GM19467 (cell line): ENCODE data around the gene POLR3H.
"Not testable (repeated sequence)": the region's sequence is repeated elsewhere in the genome, so short reads cannot be mapped to it uniquely, and the experiment has no call there.

Source experiments
- ATAC-seq: cut with Tn5 transposase; IDR thresholded peaks from one replicate; pipeline ENCODE4 v1.9.1; 2021; ENCODE audit warnings: mild to moderate bottlenecking, moderate library complexity; ENCODE audit not compliant: unreplicated experiment

Gene POLR3H

GRCh38 chr22:41565403-41566054 is 21.3 kb upstream of the POLR3H start:
- ATAC-seq: no peak

DNA sequence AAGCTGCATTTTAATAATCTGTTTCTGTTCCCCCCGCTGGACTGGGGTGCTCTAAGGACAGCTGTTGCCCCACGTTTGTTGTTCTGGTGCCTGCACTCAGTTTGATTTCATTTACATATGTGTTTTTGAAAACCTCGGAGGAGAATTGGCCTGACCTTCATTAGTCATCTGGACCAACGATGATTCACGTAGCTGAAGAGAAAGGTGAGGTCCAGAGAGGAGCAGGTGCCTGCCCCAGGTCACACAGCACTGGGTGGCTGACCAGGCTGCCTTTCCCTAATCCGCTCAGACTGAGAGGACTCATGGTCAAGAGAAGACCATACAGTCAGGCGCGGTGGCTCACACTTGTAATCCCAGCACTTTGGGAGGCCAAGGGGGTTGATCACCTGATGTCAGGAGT is 20.3 kb upstream of the POLR3H start:
- no peak for ATAC-seq

GRCh38 chr22:41563051-41563711 is 18.9 kb upstream of the POLR3H start:
- no peak for ATAC-seq

DNA sequence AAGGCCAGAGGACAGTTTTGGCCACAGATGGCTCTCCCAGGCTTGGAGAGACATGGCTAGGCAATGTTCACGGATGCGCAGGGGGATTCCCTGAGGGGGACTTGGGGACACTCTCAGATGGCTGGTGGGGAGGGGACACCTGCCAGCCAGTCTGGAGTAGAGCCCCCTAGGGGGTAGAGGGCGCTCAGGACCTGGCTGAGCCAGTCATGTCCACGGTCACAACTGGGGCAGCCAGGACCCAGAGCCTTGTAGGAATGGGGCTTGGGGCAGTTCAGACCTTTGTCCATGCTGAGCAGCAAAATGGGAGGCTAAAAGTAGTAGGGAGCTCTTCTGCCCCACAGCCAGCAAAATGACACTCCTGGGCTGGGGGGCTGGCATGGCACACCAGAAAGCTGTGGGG is 18.2 kb upstream of the POLR3H start:
- no peak for ATAC-seq

GRCh38 chr22:41561788-41562187 is 17.5 kb upstream of the POLR3H start:
- ATAC-seq: no peak

DNA sequence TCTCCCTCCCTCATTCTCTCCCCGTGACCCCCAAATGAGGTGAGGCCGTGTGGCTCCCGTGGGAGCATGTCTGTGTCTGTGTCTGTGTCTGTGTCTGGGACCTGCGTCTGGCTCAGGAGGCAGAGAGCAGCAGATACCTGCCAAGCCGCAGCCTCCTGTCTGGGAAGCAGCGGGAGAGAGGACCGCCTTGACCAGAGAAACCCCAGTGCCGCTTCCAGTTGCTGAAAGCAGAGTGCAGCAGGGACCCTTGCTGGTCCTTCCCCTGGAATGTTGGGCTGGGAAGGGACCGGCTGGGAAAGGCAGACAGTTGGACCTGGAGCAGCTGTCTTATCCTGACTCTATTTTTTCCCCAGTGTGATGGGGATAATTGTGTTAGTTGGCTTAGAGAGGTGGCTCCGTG is 17.1 kb upstream of the POLR3H start:
- no peak for ATAC-seq

DNA sequence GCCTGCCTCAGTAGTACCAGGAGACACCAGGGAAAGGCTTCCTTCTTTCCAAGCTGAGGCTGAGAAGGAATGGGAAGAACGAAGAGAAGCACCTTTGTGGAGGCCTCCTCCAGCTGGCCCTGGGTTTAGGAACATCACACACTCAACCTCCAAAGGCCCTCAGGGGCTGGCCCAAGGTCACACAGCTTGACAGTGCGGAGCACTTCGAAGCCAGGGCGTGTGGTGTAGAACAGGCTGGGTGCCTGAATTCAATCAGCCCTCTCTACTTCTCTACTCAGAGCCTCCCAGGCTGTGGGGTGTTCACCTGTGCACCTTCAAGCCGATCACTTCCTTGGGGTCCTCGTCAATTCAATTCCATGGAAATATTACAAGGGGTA is 15.8 kb upstream of the POLR3H start:
- ATAC-seq: no peak

GRCh38 chr22:41558241-41558630 is 14.0 kb upstream of the POLR3H start:
- ATAC-seq: not testable (repeated sequence)

GRCh38 chr22:41557401-41558240 is 13.4 kb upstream of the POLR3H start:
- ATAC-seq: no peak

GRCh38 chr22:41556561-41556960 is 12.3 kb upstream of the POLR3H start:
- no peak for ATAC-seq

GRCh38 chr22:41555325-41555982 is 11.2 kb upstream of the POLR3H start:
- ATAC-seq: no peak

- ATAC-seq: no peak
Measured at GRCh38 chr22:41551877-41552582, 7.8 kb upstream of the POLR3H start.

- no peak for ATAC-seq
Measured at GRCh38 chr22:41550952-41551491, 6.8 kb upstream of the POLR3H start.

- no peak for ATAC-seq
Measured at GRCh38 chr22:41548830-41549211, 4.6 kb upstream of the POLR3H start.

GRCh38 chr22:41544671-41545476 is 604 bp upstream of the POLR3H start:
- no peak for ATAC-seq

DNA sequence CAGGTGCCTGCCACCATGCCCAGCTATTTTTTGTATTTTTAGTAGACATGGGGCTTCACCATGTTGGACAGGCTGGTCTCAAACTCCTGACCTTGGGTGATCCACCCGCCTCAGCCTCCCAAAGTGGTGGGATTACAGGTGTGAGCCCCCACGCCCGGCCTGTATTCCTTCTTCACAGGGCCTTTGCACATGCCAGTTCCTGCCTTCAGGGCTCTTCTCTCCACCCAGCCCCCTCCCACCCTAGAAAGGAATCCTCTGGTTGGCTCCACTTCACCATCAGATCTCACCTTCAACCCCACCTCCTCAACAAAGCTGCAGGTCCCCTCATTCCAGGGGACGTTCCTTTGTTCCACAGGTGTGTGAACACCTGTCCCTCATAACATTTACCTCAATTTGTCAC is 2.0 kb downstream of the POLR3H start:
- ATAC-seq: no peak

DNA sequence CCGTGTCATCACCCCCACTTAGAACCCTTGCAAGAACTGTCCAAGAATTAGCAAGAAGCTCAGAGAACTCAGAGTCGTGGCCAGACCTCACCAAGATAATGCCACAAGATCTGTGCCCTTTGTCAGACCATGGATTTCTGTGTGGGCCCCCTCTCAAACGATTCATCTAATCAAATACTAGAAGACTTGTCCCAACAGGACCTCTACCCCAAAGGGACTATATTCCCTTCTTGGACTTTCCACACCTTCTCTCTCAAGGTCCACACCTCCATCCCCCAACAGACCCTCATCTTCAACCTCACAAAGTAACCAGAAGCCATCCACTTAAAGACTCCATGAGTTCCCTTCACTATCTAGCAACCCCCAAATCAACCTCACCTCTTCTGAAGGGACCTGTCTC is 2.8 kb downstream of the POLR3H start:
- ATAC-seq: no peak

GRCh38 chr22:41540365-41540764 is 3.9 kb downstream of the POLR3H start:
- no peak for ATAC-seq

DNA sequence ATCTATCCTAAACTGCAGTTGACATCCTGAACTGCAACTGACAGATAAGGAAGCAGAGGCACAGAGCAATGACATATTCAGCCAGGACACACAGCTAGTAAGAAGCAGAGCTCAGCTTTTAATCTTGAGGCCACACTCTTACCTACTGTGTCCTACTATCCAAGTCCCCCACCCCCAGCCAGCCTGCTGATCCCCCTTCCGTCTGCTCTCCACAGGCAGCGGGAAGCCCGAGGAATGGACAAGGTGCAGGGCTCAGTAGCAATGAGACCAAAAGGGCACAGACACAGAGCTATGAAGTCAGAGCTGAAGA is 4.3 kb downstream of the POLR3H start:
- ATAC-seq: no peak
